Fibroblast of mammary gland (primary cell): Measurements from ENCODE around the gene TUBB.

Source experiments
- DNase-seq: peaks from one replicate; pipeline ENCODE4 v3.0.0-alpha.2; 2010; ENCODE audit warnings: low read depth
- H3K4me3 ChIP-seq: 2 replicates; pipeline ENCODE4 v1.5.1; 2011; ENCODE audit warnings: low read depth, mild to moderate bottlenecking, low read length, moderate library complexity; ENCODE audit not compliant: control insufficient read depth
- TF ChIP-seq, protein P1 (sequence below): conservative IDR thresholded peaks from 2 replicates; pipeline ENCODE4 v1.5.1; 2011; ENCODE audit warnings: low read depth, low read length, inconsistent platforms; ENCODE audit not compliant: control insufficient read depth, insufficient read depth

The TUBB gene

DNA sequence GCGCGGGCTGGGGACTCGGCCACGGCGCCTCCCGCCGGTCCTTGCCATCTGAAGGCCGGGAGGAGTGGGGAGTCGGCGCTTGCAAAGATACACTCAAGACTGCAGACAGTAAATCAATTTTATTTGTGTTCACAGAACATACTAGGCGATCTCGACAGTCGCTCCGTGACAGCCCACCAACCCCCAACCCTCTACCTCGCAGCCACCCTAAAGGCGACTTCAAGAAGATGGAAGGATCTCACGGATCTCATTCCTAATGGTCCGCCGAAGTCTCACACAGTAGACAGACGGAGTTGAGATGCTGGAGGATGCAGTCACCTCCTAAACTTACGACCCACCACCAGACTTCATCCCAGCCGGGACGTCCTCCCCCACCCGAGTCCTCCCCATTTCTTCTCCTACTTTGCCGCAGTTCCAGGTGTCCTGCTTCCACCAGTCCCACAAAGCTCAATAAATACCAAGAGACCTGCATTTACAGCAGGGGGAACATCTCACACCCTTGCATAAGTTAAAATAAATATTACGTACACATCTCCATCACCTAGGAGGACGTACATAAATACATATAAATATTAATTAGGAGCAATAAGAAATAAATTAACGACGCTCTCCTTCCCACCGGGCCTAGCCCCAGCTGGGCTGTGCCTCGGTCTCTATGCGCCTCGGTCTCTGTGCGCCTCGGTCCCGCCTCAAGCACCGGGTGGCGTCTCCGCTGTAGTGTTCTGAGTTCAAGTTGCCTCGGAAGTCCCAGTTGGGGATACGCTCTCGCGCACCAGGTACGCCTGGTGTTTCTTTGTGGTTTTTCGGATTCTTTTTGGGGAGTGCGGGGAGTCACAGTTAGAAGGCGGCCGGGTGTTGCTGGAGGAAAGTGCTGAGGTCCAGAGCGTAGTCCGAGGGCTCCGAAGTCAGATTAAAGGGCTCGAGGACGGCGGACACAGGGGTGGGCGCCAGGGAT is 23.2 kb downstream of the TUBB start:
- TF ChIP-seq, protein P1, sequence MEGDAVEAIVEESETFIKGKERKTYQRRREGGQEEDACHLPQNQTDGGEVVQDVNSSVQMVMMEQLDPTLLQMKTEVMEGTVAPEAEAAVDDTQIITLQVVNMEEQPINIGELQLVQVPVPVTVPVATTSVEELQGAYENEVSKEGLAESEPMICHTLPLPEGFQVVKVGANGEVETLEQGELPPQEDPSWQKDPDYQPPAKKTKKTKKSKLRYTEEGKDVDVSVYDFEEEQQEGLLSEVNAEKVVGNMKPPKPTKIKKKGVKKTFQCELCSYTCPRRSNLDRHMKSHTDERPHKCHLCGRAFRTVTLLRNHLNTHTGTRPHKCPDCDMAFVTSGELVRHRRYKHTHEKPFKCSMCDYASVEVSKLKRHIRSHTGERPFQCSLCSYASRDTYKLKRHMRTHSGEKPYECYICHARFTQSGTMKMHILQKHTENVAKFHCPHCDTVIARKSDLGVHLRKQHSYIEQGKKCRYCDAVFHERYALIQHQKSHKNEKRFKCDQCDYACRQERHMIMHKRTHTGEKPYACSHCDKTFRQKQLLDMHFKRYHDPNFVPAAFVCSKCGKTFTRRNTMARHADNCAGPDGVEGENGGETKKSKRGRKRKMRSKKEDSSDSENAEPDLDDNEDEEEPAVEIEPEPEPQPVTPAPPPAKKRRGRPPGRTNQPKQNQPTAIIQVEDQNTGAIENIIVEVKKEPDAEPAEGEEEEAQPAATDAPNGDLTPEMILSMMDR, result no peak
- peak overlapping the region; percentile 94 for H3K4me3 ChIP-seq
- DNase-seq, result peak; percentile 49

DNA sequence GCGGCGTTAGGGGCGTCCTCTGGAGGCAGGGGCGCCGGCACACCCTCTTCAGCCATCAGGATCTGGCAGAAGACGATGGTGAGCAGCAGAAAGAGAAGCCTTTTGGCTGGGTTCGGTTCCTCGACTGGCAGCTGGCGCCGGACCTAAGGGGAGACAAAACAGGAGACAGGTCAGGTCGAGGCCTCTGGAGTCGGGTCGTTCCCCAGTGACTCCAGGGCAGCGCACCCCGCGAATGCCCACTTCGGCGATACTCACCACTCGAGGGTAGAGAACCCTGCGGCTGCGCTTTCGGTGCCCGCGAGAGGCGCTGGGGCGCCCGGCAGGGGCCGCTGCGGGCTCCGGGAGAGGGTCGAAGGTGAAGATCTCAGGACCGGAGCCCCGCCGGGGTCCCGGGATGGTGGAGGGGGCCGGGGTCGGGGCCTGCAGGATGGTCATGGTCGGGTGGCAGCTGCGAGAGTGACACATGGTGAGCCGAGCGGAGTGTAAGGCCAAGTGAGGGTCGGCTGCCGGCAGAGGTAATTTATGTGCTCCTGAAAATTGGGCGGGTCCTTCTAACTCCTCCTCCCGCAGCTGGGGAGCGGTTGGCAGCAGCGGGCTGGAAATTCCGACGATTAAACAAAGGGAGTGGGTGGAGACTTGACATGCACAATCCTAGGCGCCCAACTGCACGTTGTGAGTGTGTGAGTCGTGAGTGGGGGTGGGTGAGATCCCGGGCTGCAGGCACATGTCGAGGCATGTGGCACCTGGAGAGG is 24.1 kb downstream of the TUBB start, which contains the start of gene IER3:
IER3 (minus strand) TSS at position 494 of the 752 bp plus-strand sequence; CDS start at position 465, 29 bp downstream.
- DNase-seq, result peak; percentile 90
- TF ChIP-seq, protein P1, result peak; percentile 42
- peak within 1 kb of the TSS; percentile 94 for H3K4me3 ChIP-seq

DNA sequence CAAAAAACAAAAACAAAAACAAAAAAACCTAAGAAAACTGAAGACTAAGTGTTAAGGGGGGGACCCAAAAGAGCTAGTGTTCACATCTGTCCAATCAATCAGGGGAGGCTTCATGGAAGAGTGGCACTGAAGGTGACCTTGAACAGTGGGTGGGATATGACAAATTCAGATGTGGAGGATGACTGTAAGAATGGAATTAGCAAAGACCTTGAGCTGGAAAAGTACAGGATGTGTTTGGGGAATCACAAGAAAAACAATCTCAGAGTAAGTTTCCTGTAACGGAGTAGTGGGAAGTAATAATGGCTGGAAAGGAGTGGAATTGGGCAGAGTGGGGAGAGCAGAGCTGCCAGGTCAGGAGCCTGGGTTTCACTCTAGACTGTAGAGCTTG is 27.1 kb downstream of the TUBB start:
- TF ChIP-seq, protein P1, result no peak
- no peak for DNase-seq
- no peak overlapping the region for H3K4me3 ChIP-seq

DNA sequence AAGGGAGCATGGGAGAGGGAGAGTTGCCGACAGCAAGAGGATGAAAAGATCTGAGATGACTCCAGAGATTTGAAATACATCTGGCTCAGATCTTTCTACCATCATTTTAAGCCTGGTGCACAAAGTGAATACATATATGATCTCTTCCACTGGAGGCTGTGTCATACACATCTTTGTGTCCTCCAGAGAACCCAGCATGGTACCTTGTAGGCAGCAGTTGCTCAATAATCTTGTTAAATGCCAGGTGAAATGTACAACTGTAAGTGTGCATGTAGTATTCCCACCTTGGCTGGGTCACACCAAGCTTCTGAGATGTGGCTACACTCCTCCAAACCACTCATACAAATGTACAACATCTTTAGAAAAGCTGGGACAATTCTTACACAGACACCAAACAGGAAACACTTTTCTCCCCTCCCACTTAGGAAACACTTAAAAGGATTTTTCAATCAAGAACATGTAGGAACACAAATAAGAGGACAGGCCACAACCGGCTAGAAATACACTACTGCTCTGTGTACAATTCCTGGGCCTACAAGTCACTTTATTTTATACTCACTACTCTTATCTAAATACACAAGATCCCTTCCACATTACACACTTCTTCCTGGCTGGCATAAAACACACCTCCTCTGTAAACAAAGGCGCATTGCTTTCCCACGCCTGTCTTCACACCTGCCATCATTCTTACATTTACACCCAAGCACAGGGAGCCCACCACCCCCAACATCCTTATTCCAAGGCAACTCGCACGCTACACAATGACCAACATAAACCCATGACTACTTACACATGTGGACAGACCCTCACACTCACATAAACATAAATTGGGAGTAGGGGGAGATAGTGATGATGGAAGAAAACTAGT is 28.0 kb downstream of the TUBB start:
- H3K4me3 ChIP-seq, result no peak overlapping the region
- no peak for DNase-seq
- TF ChIP-seq, protein P1, result no peak

DNA sequence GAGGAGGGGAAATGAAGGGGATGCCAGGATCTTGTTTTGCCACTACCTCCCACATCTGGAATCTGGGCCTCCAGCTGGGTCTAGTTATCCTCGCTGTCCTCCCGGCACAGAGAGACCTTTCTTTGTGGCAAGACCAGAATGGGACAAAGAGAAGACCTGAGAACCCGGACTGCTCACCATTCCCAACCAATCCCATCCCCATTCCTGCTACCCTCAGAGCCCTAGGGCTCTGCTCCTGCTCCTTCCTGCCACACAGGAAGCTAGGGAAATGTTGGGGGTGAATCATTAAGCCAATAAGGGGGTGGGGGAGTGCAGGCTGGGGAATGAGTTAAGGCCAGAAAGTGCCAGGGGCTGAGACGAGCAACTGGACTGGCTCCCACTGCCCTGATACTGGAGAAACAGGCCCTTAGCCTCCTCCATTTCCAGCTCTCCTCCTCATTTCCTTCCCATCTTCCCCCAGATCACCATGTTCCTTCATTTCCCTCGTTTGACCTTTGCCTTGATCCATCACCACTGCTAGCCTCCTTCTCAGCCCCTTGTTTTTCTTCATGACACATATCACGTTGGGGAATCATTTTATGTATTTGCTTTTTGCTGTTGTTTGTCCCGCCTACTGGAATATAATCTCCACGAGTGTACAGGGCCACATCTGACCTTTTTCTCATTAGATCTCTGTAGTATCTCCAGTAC is 28.8 kb downstream of the TUBB start:
- TF ChIP-seq, protein P1, result no peak
- DNase-seq, result peak; percentile 51
- no peak overlapping the region for H3K4me3 ChIP-seq
